LHCN-M2 (cell line): ENCODE measurements around the gene YBEY. TPM values are rescaled to one million over a fixed set of nuclear protein-coding genes. Genes with fewer than 3 reads are reported as not detected.
"Not testable (repeated sequence)": the region's sequence is repeated elsewhere in the genome, so short reads cannot be mapped to it uniquely, and the experiment has no call there.

Experiments
- DNase-seq: peaks from one replicate; pipeline ENCODE4 v3.0.0-alpha.2; 2012; ENCODE audit warnings: low read depth
- total RNA-seq: library from RNA; depleted of rRNA; stranded (reverse); fragments of >200 nt; gene quantifications from 2 replicates; pipeline ENCODE4 v1.2.3, GENCODE V29; 2014

Gene YBEY
- total RNA-seq, 1 experiment from 2014 or later = 25.2 TPM

DNA sequence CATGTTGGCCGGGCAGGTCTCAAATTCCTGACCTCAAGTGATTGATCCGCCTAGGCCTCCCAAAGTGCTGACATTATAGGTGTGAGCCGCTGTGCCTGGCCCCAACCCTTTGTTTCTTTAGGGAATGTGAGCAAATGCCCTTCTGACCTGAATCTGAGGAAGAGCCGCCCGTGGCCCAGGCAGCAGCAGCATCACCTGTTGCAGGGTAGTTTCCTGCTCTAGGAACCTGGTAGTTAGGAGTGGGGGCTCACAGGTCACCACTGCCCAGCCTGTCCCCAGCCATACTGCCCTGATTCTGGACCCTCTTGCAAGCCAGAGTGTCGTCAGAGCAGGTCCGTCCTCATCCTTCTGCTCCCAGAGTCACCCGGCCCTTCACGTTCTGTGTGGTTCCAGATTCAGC is 13.0 kb downstream of the YBEY start:
- no peak for DNase-seq

DNA sequence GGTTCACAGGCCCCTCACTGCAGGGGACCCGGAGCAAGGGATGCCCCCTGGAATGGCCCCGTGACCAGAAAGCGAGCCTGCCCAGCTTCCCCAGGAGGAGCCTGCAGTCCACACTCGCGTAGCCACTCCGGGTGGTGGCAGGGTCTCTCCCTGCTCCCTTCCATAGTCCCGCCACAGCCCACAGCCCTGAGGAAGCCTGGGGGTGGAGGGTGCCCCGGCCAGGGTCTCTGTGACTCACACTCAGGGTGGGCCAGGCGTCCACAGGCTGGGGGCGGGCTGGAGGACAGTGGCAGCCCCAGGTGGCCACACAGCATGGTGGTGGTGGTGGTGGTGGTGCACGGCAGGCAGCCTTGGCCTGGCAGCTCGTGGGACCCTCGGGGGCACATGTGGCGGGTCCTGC is 15.6 kb downstream of the YBEY start:
- no peak for DNase-seq

DNA sequence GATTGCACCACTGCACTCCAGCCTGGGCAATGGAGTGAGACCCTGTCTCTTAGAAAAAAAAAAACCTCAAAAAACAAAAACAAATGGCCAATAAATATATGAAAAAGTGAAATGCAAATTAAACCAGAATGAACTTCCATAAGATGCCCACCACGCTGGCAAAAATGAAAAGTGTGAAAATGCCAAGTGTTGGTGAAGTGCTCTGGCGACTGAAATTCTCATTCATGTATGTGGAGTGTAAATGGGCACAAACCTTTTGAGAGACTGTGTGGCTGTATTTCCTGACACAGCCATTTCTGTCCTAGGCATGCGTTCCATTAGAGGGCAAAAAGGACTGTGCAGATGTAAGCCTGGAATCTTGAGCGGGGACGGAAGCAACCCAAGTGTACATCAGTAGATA is 18.3 kb downstream of the YBEY start:
- DNase-seq = no peak

DNA sequence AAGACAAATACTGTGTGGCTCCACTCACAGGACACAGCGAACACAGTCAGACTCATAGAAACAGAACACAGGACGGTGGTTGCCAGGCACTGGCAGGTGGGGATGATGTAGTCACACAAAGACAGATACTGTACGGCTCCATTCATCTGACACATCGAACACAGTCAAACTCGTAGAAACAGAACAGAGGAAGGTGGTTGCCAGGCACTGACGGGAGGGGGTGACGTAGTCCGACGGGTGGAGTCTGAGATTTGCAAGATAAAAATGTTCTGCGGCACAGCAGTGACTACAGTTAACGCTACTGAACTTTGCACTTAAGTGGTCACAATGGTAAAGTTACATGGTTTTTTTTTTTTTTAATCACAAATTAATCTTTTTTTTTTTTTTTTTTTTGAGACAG is 18.8 kb downstream of the YBEY start:
- DNase-seq = no peak

- peak; percentile 96 for DNase-seq
Measured at GRCh38 chr21:46307625-46308024, 21.5 kb downstream of the YBEY start.

- DNase-seq = peak; percentile 42
Measured at GRCh38 chr21:46308431-46308830, 22.3 kb downstream of the YBEY start.

DNA sequence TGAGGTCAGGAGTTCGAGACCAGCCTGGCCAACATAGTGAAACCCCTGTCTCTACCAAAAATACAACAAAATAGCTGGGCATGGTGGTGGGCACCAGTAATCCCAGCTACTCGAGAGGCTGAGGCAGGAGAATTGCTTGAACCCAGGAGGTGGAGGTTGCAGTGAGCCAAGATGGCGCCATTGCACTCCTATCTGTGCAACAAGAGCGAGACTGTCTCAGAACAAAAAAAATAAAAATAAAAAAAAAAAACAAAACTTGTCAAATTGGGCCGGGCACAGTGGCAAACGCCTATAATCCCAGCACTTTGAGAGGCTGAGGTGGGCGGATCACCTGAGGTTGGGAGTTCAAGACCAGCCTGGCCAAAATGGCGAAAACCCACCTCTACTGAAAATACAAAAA is 24.1 kb downstream of the YBEY start:
- not testable (repeated sequence) for DNase-seq

GRCh38 chr21:46311568-46311967 is 25.4 kb downstream of the YBEY start:
- no peak for DNase-seq

DNA sequence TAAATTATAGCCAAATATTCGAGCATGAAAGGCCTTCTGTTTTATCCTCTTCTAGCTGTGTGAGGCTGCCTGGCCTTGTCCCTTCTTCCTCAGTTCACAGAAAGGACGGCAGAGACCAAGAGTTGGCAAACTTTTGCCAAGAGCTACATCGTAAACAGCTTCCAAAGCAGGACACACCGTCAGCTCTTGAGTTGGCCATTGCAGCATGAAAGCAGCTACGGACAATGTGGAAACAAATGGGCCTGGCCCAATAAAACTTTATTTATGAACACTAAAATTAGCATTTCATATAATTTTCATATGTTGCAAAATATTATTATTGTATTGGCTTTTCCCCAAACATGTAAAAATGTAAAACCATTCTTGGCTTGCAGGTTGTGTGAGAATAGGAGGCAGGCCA is 26.8 kb downstream of the YBEY start:
- DNase-seq = no peak

DNA sequence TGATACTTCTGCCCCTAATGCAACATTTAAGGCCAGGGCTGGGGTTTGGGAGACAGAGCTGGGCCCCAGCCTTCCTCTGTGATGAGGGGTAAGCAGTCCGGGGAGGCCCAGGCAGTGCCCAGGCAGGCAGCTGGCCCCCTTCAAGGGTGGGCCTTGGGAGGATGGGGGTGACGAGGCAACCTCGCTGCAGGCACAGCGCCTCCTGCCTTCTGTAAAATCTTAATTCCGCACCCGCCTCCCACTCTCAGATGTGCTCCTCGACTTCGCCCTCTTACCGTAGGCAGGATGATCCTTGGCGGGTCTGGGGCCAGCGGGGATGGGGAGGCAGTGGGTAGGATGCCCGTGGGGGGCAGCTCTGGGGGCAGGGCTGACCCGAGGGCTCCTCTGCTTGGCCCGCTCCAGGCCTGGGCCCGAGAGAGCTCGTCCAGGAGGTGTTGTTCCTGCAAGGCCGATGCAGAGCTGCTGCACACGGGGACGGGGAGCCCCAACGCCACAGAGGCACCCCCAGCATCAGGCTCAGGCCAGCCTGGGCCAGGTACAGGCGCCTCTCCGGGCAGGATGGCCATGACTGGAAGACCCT is 28.4 kb downstream of the YBEY start:
- DNase-seq = no peak

- DNase-seq = no peak
Measured at GRCh38 chr21:46316708-46317324, 30.7 kb downstream of the YBEY start.

GRCh38 chr21:46317710-46318463 is 31.7 kb downstream of the YBEY start:
- DNase-seq = no peak

- DNase-seq = no peak
Measured at GRCh38 chr21:46318464-46318845, 32.3 kb downstream of the YBEY start.

- no peak for DNase-seq
Measured at GRCh38 chr21:46319186-46319585, 33.0 kb downstream of the YBEY start.

GRCh38 chr21:46320331-46320801 is 34.2 kb downstream of the YBEY start:
- DNase-seq = no peak

DNA sequence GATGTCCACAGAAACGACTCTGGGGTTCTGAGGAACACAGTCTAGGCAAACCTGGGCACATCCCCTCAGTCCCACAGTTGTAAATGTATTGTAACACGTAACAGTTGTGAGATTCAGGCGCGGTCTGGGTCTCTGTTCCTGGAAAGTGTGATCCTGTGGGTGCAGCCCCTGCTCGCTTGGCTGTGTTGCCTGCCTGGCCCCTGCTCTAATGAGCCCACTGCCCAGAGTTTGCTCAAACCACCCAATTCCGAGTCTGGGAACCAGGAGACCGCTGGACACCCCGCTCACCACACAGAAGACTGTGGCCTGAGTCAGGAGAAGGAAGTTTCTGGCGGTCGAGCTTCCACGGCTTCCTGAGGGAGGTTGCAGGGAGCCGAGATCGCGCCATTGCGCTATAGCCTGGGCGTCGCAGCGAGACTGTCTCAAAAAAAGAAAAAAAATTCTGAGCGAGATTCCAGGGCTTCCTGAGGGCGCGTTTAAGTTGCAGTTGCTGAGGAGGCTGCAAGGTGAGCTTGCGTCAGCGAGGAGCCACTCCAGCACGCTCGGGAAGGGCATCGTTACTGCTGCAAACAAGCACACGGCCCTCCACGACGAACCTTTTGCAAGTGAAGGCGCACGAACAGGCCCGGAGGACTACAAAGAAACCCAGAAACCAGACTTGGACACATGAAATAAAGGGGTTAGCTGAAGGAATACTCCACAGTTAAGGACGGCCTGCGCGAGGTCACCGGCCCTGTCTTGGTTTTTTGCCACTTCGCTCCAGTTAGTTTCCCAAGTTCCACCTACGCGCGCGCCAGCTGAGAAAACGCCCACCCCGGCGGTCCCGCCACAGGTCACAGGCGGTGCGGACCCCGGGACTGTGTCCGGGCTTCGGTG is 36.4 kb downstream of the YBEY start:
- peak; percentile 41 for DNase-seq

GRCh38 chr21:46323227-46323709 is 37.1 kb downstream of the YBEY start:
- peak; percentile 15 for DNase-seq

GRCh38 chr21:46323710-46324389 is 37.7 kb downstream of the YBEY start, which contains the start of the genes C21orf58 and PCNT:
Gene C21orf58, minus strand, starts transcription at chr21:46323870. Its CDS starts 1,132 bp downstream, at chr21:46322738.
Gene PCNT, plus strand, starts transcription at chr21:46324156. Its CDS starts 73 bp downstream, at chr21:46324229.
- peak; percentile 97 for DNase-seq

DNA sequence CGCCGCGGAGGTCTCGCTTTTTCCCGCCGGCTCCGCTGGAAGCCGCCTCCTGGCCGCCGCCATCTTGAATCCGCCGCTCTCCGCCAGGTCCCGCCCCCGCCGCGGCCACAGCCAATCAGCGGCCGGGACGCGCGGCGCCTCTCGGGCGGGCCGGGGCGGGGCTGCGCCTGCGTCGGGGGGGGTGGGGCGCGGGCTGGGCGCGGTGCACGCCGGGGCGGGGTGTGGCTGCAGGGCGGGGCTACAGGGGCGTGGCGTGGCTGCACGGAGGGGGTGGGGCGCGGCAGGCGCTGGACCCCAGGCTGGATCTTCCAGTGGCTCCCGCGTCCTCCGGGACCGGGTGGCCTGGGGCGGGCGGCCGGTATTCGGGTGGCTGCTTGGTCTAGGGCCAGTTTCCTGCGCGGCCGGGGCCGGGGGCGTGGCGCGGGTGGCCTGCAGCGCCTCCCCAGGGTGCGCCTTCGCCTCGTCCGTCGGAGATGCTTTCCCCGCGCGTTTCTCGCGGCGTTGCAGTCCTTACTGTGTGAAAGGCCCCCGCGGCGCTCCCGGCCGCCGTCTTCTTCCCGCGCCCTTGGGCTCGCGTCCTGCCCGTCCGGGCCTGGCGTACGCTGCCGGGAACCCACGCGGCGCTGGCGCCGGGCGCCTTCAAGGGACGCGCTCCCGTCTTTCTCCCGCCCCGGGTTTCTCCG is 38.4 kb downstream of the YBEY start:
- peak; percentile 71 for DNase-seq
